IPS DF 4.7 (cell line): ENCODE results near the gene SLC25A1.

Experiments used
- DNase-seq: peaks from one replicate; pipeline ENCODE4 v3.0.0-alpha.2; 2013; ENCODE audit warnings: low spot score; ENCODE audit errors: extremely low read depth

The SLC25A1 gene

GRCh38 chr22:19181786-19182471 is 3.4 kb upstream of the SLC25A1 start:
- DNase-seq, result no peak

DNA sequence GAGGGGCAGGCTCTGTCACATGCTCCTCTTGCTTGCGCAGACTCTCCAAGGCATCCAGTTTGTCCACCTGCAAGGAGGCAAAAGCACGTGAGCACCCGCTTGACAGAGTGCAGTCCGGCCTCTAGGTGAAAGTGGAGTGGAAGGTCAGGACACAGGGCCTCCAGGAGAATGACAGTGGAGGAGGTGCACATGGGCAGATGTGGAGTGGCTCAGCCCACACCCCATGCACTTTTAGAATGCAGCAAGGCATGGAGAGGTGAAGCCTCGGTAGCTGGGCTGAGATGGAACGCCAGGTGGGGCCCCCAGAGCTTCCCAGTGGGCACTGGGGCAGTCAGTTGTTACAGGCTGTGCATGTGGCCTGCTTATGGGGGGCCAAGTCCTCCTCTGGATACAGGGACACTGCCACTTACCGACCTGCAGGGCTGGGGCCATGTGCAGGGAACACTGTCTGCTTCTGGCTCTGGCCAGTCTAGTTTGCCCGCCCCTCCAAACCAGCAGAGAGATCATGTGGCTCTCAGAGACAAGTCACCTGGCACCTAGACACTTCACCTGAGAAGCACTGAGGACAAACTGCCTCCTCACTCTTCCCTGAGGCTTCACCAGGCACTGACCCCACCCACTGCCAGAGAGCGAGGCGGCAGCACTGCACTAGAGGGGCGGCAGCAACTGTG is 2.3 kb upstream of the SLC25A1 start:
- no peak for DNase-seq

GRCh38 chr22:19180234-19180633 is 1.7 kb upstream of the SLC25A1 start:
- no peak for DNase-seq

GRCh38 chr22:19179497-19180048 is 1.0 kb upstream of the SLC25A1 start:
- DNase-seq, result no peak

GRCh38 chr22:19178065-19178656 is 375 bp downstream of the SLC25A1 start:
- no peak for DNase-seq

DNA sequence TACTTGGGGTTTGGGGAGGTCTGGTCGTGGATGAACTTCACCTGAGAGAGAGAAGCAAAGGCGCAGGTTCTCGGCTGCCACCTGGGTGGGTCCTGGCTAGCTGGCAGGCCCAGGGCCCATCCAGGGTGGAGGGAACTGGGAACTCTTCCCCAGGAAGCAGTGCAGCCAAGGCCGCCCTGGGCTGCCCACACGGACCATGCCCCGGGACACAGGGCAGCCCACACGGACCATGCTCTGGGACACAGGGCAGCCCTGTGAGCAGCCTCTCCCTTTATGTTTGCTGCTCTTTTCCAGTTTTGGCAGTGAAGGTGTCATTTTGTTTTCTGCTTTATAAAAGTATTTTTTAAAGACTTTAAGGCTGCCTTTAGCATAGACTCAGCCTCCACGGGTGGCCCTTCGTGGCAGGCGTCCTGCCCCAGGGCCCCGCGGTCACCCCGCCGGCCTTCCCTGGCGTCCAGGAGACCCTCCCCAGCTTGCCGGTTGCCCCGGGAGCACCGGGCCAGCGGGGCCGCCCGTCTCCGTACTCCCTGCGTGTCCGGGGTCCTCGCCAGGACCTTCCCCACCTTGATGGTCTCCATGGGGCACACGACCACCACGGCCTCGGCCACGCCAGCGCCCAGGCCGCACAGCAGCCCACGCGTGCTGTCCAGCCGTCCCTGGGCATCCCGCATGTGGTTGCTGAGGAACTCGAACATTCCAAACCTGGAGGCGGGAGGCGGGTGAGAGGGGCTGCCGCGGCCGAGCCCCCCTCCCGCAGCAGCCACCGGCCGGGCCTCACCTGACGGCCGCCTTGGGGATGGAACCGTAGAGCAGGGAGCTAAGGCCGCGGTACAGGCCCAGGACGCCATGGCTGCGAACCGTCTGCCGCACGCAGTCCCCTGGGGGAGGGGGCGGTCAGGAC is 1.1 kb downstream of the SLC25A1 start:
- no peak for DNase-seq

DNA sequence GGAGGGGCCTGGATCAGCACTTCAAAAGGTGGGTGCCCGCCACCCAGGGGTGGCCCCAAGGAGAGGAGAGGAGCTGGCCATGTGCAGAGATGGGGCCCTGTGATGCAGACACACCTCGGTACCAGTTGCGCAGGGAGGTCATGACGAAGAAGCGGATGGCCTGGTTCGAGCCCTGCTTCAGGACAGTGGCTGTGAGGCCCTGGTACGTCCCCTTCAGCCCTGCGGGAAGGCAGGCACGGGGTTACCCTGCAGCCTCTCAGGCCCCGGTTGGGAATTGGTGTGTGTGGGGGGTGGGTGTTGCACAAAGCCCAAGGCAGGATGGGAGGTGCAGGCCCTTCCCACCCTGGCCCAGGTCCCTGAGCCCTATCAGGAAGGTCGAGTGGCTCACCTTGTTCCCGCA is 1.8 kb downstream of the SLC25A1 start:
- DNase-seq, result no peak

DNA sequence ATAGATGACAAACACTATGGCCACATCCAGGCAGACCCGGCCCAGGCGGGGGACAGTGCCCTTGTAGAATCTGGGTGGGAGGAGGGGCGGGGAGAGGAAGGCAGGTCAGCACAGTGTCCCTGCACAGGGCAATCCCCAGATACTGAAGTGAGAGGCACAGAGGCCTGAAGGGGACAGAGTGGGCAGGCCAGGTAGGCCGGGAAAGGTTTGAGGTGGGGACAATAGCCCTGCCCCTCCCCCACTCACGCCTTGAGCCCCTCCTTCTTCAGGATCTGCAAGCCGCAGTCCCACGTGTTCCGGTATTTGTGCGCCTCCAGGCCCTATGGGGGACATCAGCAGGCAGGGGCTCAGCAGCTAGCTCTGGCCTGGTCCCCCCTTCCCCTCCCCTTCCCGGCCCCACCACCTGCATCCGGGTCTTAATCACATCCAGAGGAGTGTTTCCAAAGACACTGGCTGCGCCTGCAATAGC is 2.3 kb downstream of the SLC25A1 start:
- no peak for DNase-seq

DNA sequence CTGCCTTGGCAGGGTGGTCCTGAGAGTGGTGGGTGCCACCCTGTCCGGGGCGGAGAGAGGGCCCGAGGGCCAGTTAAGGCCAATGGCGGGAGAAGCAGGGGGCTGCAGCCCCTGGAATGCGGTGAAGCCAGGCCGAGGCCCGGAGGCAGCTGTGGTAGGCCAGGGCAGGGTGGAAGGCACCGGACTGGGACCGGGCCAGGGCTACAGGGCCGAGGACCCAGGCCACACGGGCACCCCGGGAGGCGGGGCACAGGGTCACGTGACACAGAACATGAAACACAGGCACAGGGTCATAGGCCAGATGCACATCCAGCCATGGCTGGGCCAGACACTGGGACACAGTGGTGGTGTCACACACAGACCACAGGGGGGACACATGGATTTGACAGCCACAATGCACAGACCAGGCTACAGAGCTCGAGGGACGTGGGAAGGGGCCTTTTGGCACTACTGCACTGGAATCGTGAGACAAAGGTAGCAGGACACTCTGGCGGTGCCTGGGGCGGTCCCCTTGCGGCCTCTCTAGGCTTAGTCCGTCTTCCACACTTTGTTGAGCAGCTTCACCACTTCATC is 2.8 kb downstream of the SLC25A1 start:
- DNase-seq, result no peak

- no peak for DNase-seq
These were observed 3.4 kb downstream of the SLC25A1 start for GRCh38 chr22:19175026-19175601.

DNA sequence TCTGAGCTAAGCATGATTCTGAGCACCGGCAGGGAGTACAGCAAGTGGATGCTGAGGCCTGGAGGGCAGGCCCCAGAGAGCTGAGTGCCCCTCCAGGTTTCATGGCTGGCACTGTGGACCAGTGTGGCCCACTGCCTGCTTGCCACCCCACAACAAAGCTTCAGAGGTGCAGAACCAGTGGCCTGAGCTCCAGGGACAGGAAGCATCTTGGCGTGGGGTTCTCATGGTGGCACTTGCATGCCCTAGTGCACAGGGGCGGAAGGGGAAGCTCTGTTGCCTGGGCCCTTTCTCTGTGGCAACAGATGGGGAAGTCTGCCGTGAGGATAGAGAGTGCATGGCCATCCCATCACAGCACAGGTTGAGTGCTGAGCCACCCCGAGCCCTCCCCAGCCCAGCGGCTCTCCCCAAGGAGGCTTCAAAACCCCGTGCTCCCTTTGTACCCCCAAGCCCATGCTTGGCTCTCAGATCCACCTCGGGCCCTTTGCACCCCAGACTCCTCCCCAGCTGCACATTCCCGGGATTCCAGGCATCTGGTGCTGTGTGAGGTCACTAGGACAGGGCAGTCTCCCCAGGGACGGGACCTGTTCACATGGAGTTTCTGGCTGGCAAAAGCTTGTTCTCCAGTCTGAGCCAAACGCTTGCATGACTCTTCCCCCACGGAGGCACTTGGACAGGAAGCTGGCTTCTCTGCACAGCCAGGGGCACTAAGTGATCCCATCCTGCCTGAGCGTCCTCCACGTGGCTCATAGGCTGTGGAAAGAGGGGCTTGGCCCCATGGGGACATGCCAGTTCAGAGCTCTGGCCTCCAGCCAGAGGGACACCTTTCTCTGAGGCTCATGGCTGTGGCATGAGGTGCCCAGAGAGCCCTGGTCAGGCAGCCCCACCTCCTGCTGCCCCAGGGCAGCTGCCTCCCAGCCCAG is 4.2 kb downstream of the SLC25A1 start:
- DNase-seq, result no peak

DNA sequence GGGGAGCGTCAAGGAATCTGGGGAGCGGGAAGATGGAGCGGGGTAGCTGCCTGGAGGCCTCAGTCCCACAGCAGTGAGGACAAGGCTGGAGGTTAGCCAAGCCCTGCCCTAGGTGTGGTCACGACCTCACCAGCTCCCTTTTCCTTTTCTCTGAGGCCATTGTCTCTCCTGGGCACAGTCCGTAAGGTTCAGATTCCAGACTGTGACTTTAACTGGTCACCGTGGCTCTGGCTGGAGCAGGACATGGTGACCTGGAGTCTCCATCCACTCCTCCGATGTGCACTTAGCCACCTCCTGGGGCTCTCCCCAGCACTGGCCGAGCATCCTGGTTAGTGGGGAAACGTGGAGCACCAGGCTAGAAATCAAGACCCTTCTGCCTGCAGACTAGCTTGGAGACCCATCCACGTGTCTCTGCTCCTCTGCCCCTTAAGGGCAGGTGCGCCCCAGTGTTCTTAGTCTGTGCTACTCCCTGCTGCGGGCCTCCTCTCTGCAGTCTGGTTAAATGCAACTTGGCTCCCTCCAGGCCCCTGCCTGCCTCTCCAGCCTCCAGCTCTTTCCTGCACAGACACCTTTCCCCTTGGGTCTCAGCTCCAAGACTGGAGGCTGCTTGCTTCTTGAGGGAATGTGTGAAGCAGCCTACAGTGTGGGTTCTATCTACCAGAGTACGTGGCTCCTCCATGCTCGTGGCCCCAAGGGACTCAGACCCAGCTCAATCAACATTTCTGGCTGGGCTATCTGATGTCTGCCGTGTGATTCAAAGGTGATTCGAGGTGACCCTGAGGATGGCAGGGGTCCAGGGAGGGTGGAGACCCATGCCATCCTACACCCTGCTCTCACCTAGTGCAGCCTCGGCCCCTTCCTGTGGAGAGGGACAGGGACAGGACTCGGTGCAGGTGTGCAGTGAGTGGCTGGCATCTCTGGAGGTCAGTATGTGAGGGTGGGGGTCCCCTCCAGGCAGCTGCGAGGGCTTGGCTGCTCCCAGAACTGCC is 5.2 kb downstream of the SLC25A1 start:
- no peak for DNase-seq

- DNase-seq, result no peak
These were observed 6.1 kb downstream of the SLC25A1 start for GRCh38 chr22:19172213-19173046.

GRCh38 chr22:19169947-19170318 is 8.6 kb downstream of the SLC25A1 start:
- no peak for DNase-seq

DNA sequence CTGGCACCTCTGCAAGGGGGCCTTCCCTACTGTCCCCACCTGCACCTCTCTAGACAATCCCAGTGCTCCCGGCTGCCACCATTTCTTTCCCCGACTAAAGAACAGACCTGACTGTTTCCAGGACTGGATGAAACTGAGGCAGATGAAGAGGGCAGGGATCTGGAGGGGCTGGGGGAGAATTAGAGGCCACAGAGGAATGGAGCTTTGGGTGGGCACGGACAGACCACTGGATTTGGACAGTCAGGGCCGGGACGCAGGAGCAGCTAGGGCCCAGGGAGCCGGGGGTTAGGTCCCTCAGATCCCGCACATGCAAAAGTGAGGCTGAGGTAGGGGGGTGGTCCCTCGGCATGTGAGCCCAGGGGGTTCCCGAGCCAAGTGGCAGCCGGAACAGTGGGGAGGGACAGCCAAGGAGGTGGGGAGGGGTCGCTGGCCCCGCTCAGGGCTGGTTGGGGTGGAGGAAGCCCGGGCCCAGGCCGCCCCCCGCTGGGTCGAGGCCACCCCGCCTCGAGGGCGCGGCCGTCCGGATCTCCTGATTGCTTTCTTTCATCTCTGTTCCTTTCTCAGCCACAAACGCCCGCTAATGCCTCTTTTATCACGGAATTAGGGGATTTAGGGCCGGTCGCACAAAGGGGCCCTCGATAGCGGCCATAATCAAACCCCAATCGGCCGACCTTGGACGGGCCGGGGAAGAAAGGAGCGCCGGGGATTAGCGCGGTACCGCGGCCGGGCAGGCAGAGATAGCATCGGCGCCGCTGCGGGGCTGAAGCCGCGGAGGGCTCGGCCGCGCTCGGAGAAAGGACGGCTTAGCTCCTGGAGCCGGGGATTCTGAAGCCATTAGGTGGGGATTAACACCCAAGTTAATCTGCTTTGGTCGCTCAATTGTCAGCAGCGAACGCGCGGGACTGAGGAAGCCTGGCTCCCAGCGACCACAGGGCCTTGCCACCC is 9.3 kb downstream of the SLC25A1 start:
- DNase-seq, result no peak

DNA sequence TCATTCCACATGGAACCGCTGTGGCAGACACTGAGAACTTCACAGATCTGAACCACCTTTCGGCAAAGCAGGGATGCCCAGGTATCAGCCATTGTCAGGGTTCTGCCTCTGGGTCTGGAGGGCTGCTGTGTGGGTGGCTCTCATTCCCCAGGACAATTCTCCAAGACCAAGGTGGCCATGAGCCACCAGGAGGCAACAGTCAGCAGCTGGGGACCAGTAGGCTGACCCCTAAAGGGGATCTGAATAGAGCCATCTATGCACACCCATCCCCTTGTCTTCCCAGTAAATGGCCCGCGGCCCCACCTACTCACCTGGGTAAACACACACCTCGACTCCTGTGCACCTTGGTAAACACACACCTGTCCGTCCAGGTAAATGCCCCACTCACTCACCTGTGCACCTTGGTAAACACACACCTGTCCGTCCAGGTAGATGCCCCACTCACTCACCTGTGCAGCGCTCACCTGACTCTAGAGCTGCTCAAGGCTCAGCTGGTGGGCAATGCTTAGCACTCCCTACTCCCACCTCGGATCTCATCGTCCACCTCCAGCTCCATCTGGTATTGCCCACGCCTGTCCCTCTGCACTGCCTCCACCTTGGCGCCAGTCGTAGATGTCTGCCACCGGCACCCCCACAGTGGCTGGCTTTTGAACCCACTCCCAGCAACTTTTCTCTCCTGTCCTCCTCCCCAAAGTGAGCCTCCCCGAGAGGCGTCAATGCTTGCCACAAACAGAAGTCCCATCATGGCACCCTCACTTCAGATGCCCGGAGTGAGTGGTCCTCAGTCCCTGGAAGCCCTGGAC is 10.2 kb downstream of the SLC25A1 start:
- no peak for DNase-seq
